Amniotic stem cell (primary cell): ENCODE results near the gene CLIP4.
A peak's percentile ranks its signal among the peaks of the same experiment; 100 is the strongest.
"Not testable (repeated sequence)": the region's sequence is repeated elsewhere in the genome, so short reads cannot be mapped to it uniquely, and the experiment has no call there.

Source experiments
- DNase-seq: peaks from one replicate; lab custom pipeline; 2025; lab: John Stamatoyannopoulos, UW

The CLIP4 gene

GRCh38 chr2:29104688-29105087, 10.5 kb upstream of the CLIP4 start:
- no peak for DNase-seq

DNA sequence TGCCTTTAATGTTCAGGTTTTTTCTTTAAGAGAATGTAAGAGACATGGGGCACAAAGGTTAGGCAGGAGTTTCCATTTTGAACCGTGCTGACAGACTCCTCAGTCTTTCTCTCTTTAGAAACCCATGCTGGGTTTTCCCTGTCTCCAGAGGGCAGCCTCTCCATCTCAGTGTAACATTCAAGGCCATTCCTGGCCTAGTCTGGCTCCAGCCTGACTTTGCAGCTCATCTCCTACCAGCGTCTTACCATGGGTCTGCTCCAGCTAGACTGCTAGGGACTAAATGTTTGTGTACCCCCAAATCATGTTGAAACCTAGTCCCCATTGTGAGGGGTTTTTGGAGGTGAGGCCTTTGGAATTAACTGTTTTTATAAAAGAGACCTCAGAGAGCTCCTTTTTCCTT, 9.8 kb upstream of the CLIP4 start:
- DNase-seq, result no peak

DNA sequence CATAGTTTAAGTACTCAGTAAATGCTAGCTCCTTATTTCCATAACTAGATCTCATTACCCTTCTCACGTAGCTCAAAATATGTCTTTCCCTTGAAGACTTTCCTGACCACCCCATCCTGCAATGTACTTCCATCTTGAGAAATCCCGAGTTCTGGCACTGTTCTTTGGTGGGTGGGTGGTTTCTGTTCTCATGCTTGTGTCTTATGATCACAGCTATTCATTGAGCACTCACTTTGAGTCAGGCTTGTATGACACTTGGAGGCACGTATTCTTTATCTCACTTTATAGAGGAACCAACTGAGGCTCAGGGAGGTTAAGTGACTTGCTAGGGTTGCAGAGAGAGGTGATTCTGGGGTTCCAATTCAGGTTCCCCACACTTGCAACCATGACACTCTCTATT, 9.0 kb upstream of the CLIP4 start:
- no peak for DNase-seq

- DNase-seq, result no peak
Observed at GRCh38 chr2:29106980-29107388, 8.2 kb upstream of the CLIP4 start.

- DNase-seq, result not testable (repeated sequence)
Observed at GRCh38 chr2:29107547-29107946, 7.7 kb upstream of the CLIP4 start.

GRCh38 chr2:29108225-29108624, 7.0 kb upstream of the CLIP4 start:
- peak; percentile 58 for DNase-seq

DNA sequence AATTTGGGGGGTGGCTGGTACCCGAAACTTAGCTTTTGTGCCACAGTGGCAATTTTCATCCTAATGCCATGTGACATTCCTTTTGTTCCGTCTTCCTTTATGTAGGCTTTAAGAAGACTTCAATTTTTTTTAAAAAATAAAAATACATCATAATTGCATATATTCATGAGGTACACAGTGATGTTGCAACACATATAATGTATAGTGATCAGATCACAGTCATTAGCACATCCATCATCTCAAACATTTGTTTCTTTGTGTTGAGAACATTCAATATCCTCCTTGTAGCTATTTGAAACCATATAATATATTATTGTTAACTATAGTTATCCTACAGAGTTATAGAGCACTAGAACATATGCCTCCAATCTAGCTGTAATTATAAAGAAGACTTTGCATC, 6.0 kb upstream of the CLIP4 start:
- no peak for DNase-seq

DNA sequence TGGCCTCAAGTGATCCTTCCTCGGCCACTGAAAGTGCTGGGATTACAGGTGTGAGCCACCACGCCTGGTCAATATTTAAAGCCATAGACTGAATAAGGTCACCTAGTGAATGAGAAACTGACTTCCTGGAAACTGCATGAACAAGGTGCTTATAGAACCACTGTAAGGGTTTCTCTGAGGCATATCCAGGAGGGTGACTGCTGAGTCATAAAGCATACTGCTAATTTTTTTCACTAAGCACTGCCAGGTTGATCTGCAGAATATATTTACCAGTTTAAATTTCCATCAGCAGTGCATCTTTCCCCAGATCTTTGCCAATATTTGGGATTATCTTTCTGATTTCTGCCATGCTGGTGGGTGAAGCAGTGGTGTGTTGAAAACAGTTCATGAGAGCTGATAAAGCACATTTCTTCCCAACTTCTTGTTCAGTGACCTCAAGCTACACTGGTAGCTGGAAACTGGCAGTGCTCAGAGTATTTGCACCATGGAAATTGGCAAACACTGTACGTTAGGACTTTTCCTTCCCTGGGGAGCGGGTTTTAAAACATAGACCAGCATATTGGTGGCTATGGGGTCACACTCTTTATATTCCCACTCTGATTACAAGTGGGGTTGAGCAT, 4.2 kb upstream of the CLIP4 start:
- no peak for DNase-seq

- no peak for DNase-seq
Observed at GRCh38 chr2:29112379-29112778, 2.8 kb upstream of the CLIP4 start.

DNA sequence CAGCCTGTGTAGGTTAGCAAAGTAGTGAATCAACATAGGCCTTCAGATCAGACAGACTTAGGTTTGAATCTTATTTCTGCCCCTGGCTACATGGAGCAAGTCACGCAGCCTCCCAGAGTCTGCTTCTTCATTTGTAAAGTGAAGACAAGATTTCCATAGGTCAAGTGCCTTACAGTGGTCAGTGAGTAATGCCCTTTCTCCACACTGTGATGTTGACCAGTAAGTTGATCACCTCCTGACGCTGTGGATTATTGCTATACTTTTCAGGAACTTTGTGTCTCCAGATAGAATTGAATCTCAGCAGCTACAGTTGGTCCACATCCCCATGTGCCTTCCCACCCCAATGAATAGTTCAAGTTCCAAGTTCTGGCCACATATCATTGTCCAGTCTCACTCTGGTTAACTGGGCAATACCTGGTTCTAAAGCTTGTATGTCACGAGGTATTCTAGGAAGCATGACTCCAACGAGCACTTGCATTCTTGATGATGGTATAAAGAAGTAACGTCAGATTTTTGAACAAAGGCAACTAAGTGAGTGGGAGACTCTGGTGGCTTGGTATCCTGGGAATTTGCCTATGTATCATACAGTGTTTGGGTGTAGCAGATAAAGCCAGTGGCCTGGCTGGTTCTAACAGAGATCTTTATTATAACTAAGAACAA, 2.1 kb upstream of the CLIP4 start:
- DNase-seq, result no peak

DNA sequence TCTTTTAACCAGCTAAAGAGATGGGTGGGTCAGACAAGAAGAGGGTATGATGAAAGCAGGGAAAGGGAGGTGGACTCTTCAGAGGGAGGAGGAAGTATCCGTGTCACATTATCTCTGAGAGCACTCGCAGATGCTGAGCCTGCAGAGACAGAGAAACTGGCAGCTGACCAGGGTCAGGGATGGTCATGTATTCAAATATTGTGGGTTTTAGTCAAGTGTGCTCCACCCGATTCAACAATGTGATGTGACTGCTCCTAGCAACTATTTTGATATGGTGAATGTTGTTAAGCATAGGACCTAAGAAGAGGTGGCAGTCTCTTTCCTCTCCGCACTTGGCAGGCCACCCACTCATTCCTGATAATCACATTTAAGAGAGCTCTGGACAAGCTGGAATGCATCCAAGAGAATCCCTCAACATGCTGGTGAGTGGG, 1.3 kb upstream of the CLIP4 start:
- DNase-seq, result peak; percentile 11

DNA sequence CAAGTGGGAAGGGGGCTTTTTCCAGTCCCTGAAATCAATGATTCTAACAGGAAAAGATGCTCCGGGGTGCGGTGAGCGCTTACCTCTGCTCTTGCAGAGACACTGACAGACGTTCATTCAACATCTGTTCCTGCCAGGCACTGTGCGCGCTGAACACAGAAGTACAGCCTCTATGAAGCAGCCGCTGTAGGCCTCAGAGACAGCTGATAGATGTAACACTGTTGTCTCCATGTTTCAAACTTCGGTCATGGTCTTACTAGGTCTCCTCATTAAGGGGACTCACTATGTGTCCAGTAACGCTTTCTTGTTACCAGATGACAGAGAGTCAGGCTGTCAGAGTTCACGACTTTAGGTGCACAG, 649 bp upstream of the CLIP4 start:
- no peak for DNase-seq

GRCh38 chr2:29115797-29116781, 874 bp downstream of the CLIP4 start:
- DNase-seq, result peak; percentile 34

GRCh38 chr2:29117636-29118303, 2.6 kb downstream of the CLIP4 start:
- DNase-seq, result no peak

- DNase-seq, result no peak
Observed at GRCh38 chr2:29119211-29119610, 4.0 kb downstream of the CLIP4 start.

DNA sequence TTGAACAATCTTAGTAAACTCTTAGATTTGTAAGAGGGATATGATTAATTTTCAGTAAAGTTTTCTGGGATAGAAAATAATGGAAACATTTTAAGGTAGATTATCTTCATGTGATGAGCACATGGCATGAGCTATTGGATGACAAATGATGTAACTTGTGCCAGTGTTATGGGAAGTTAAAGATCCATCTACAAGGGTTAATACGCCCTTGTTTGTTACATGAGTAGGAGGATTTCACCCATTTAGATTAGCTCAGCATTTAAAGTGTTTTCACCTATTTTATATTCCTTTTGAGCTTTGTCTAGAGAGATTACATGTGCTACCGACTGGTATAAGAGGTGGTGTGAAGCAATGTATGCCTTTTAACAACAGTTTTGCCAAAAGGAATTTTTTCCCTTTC, 5.6 kb downstream of the CLIP4 start:
- no peak for DNase-seq

DNA sequence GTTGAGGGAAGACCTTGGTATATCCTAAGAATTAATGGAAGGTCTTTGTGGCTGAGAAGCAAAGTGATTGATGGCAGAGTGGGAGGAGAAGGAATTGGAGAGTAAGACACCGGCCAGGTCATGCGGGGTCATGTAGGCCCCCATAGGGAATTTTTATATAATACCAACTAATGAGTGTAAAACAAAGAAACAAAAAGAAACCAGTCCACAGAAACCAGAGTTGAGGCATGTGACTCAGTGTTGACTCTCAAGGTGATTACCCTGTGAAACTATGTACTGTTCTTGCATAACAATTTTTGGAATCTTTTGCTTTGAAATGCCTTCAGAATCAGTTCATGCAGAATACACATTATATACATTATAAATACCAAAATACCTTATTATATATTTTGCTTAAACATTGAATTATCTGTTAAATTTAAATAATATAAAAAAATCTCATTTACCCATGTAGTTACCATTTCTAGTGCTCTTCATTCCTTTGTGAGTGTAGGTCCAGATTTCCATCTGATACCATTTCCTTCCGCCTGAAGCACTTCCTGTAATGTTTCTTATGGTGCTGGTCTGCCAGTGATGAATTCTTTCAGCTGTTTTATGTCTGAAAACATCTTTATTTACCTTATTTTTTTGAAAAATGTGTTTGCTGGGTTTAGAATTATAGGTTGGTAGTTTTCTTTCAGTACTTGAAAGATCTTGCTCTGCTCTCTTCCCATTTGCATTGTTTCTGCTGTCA, 8.6 kb downstream of the CLIP4 start:
- DNase-seq, result peak; percentile 27

- DNase-seq, result no peak
Observed at GRCh38 chr2:29124504-29124903, 9.3 kb downstream of the CLIP4 start.

DNA sequence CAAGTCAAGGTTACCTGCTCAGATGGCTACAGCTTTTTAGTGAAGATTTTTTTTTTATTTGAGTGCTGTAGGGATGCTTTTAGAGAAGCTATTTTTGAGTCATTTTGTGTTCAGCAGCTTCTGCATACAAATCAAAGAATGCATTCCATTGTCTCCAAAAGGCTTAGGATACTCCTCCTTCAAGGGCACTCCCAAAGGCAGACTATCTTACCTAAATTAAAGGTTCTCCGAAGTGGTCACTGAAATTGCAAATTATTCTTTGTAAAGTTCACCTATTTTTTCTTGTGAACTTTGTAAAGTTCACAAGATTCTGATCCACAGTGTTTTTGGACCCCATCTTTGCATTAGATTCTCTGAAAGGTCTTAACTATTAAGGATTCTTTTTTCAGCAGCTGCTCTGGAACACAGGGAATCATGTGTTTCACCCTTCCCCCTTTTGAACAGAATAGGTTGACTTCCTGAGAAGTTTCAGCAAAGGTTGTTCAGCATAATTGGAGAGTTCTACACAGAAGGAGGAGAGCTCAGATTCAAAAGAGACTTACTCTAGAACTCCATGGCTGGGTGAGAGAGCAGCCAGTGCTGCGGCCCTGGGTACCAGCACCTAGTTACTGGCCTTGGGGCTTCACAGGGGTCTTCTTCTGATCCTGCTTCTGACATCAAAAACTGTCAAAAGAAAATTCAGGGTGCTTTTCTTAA, 14.5 kb downstream of the CLIP4 start:
- no peak for DNase-seq

DNA sequence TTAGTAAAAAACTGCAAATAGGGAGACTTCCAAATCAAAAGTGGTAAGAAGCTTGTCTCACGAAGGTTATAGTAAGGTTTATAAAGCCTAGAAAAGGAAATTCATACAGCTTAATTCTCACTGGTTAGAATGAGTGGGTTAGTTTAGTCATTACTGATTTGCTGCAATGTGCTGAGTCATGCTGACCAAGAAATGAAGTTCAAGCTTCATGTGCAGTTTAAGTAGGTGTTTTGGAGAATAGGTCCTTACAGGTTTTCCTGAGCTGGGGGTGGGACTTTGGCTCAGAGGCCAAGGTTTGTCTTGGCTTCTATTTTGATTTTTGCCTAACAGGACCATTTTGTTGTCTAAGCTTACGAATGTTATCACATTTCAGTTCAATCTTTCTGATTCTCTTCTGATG, 15.1 kb downstream of the CLIP4 start:
- peak; percentile 38 for DNase-seq

DNA sequence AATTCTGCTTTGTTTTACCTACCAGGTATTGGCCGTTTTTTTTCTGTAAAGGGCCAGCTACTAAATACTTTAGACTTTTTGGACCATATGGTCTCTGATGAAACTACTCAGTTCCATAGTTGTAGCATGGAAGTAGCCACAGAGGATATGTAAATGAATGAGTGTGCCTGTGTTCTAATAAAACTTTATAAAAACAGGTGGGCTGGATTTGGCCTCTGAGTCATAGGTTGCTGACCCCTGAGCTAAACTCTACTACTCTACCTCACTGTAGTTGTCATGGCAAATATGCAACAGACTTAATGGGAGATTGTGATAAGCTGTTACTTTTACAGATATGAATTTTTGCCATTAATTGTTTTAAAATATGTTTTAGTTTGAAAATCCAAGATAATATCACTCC, 19.7 kb downstream of the CLIP4 start:
- no peak for DNase-seq
